ENCODE data around the gene ECHS1.

The ECHS1 gene

DNA sequence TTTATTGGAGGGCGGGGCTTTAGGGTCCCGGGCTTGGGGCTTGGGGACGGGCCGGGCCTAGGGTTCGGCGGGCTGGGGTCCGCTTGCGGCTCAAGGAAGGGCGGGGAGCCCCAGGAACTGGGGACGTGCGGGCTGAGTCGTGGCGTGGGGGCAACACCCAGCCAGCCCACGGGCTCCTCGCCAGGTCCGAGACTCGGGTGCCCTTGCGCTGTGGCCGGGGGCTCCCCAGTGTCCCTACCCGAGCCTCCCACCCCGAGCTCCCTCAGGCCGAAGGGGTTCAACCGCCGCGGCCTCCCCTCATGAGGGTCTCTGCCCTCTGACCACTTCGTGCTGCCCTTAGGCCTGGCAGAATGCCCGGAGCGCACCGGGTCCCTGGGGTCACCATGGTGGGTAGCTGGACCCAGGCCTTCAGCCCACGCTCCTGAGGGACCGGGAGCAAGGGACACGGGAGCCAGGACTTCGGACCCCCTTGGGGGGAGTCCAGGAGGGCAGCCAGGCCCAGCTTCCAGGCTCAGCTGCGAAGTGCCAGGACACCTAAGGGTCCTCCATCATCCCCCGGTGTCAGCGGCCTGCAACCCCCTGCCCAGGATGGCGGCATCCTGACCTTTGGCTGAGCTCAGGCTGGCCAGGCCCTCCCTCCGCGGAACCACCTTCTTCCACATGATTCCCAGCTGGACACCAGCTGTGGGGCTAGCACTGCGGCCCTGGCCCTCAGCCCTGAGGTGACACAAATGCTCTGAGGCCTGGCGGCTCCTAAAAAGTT is 14.8 kb downstream of the ECHS1 start:
- DNase-seq (ENCODE audit: low read depth): no peak

GRCh38 chr10:133357285-133358161 is 15.6 kb downstream of the ECHS1 start, which contains the start of gene FUOM:
Gene FUOM, minus strand, starts transcription at chr10:133358019. Its CDS starts 12 bp downstream, at chr10:133358007.
- no peak for DNase-seq (ENCODE audit: low read depth)

- no peak for DNase-seq (ENCODE audit: low read depth)
Observed at GRCh38 chr10:133356549-133357284, 16.4 kb downstream of the ECHS1 start.

- no peak for DNase-seq (ENCODE audit: low read depth)
Observed at GRCh38 chr10:133355991-133356390, 17.2 kb downstream of the ECHS1 start.

DNA sequence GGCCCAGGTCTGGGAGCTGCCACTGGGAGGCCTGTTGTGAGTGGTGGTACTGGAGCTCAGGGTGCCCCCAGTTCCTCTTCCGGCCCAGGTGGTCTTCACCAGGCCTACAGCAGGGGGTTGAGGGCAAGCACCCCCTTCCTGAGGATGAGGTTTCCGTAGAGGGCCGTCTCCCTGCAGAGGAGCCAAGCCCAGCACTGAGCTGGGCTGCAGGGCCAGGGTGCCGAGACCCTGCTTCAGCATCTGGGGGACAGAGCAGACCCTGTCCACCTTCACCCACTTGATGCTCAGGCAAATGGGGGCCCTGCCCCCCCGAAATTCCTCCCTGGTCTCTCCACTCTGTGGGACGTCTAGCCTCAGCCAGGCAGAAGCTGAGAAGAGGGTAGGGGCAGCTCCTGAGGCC is 17.9 kb downstream of the ECHS1 start:
- DNase-seq (ENCODE audit: low read depth): no peak

- DNase-seq (ENCODE audit: low read depth): no peak
Observed at GRCh38 chr10:133354672-133355240, 18.4 kb downstream of the ECHS1 start.

- DNase-seq (ENCODE audit: low read depth): no peak
Observed at GRCh38 chr10:133353988-133354605, 19.1 kb downstream of the ECHS1 start.

DNA sequence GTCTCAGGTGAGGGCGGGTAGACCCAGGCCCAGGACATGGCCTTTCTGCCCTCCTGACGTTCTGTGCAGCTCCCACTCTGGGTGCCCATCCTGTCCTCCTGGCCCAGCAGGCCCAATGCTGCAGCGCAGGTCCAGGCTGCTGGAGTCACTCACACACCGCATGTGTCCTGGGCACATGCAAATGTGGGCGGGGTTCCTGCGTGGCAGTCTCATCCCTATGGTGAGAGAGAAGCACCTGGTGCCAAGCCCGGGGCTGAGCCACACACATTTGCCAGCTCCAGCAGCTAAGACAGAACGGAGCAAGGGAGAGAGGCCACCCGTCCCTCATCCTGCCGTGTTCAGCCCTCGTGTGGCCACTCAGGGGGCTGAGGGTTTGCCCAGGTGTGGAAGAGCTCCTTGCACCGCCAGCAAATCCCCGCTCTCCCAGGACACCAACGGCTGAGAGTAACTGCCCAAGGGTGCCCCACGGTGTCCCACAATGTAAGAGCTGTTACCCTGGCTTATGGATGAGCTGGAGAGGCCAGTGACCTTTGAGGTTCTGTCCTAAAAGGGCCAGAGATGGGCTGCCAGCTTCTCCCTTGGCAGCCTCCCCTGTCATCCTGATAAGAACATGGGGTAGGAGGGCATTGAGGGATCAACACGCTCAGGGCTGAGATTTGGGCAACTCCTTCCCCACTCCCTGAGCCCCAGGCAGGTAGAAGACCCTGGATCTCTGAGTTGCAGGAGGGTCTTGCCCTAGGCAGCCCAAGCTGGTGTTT is 19.8 kb downstream of the ECHS1 start:
- no peak for DNase-seq (ENCODE audit: low read depth)

- DNase-seq (ENCODE audit: low read depth): no peak
Observed at GRCh38 chr10:133351408-133352318, 21.5 kb downstream of the ECHS1 start.

DNA sequence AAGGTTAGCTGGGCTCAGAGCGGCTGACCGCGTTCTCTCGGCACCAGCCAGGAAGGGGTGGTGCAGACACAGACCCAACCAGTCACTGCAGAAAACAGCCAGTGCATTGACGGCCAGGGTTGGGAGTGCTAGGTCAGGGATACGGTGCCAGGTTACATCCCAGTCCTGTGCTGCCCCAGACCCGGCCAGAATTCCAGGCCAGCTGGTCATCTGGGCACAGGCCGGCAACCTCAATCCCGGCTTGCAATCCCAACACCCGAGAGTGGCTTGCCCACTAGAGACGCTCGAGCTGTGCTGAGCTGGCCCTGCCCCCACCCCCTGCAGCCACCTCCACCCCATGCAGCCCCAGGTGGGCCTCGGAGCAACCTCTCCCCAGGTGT is 22.2 kb downstream of the ECHS1 start:
- no peak for DNase-seq (ENCODE audit: low read depth)

DNA sequence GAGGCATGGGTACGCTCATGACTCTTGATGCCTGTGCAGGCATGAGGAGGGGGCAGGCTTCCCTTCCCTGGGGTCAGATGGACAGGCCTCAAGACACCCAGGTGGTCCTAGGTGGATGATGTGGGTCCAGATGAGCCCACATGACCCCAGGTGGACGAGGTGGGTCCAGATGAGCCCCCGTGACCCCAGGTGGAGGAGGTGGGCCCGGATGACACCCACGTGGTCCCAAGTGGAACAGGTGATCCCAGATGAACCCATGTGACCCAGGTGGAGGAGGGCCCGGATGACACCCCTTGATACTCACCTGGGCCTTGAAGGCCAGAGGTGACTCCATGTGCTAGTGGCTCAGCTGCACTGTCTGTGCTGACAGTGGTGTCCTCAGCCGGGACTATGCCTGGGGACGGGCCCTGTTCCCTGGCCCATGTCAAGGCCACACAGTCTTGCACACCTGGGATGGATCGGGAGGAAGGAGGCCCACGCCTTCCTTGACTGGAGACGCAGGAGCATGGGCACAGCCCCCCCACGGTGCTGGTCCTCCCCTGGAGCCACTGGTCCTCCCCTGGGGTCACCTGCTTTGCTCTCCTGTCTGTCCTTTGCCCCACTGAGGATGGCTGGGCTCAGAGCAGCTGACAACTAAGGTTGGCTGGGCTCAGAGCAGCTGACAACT is 22.7 kb downstream of the ECHS1 start:
- DNase-seq (ENCODE audit: low read depth): no peak

- no peak for DNase-seq (ENCODE audit: low read depth)
Observed at GRCh38 chr10:133349577-133350011, 23.6 kb downstream of the ECHS1 start.

DNA sequence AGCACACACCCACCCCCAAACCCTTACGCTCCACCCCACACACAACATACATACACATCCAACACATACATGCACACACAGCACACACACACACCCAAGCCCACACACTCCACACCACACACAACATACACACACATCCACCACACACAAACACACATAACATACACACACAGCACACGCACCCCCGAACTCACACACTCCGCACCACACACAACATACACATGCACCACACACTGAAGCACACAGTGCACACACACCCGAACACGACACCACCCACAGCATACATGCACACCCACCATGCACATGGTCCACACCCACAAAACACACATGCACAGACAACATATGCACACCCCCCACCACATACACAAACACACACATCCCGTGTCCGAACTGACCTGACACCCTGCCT is 24.0 kb downstream of the ECHS1 start:
- DNase-seq (ENCODE audit: low read depth): no peak

DNA sequence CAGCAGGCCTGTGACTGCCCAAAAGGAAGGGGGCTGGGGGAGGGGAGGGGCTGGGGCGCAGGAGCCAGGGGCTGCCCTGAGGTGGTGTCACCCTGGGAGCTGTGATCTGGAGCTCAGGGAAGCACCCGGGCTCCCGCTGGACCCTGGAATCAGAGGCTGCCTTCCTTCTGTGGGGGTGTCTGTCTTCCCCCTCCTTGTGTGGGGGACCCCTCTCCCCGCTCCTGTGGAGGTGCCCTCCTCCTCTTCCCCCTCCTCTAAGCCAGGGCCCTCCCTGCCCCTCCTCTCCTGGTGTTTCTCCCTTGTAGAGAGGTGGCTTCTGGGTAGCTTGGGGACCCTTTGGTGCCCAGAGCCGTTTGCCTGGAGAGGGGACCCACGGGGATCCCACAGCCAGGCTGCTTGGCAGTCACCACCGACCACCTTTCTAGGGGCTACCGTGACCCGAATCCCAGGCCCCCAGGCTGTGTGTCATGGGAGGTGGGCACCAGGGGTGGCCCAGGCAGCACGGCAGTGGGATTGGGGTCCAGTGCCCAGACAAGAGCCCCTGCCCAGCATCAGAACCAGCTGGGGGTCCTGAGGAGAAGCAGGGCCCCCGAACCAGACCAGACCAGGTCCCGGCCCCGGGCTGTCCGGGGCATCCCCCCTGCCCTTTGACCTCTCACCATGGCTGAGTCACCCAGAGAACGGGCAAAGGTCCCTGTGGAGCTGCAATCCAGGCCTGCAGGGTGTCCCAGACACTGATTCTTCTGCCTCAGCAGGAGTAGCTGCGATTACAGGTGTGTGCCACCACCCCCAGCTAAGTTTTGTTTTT is 25.2 kb downstream of the ECHS1 start:
- no peak for DNase-seq (ENCODE audit: low read depth)

GRCh38 chr10:133346413-133346812 is 26.7 kb downstream of the ECHS1 start:
- no peak for DNase-seq (ENCODE audit: low read depth)

DNA sequence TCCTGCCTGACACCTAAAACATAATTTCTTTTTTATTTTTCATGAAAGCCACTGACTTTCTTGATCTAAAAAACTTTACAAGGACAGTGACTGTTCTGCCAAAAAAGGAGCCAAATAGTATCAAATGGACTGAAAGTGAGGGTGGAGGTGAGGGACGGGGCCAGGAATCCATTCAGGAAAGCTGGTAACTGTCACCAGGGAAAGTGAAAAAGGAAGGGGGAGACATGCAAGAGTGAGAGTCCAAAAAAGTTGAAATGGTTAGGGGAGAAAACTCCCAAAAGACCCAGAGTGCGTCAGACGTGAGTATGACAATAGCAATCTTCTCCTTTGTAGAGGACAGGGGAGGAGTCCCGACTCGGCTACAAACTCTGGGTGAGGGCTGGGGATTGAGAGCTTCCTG is 28.9 kb downstream of the ECHS1 start:
- no peak for DNase-seq (ENCODE audit: low read depth)

DNA sequence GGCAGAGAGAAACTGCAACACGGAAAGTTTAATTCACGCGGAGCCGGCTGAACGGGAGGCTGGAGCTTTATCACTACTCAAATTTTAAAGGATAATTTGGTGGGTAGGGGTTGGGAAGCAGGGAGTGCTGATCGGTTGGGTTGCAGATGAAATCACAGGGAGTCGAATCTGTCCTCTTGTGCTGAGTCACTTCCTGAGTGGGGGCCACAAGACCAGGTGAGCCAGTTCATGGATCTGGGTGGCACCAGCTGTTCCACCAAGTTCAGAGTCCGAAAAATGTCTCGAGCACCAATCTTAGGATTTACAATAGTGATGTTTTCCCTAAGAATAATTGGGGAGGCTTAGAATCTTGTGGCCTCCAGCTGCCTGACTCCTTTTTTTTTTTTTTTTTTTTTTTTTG is 29.6 kb downstream of the ECHS1 start:
- DNase-seq (ENCODE audit: low read depth): no peak

- DNase-seq (ENCODE audit: low read depth): no peak
Observed at GRCh38 chr10:133342942-133343341, 30.2 kb downstream of the ECHS1 start.
